Stimulated activated CD8-positive, alpha-beta memory T cell treated with anti-CD3 and anti-CD28 coated beads, Interleukin-15, amount 100 ng/mL, for 1 hour (primary cell): Measurements from ENCODE around the gene TTC34.
"Not testable (repeated sequence)": the region's sequence is repeated elsewhere in the genome, so short reads cannot be mapped to it uniquely, and the experiment has no call there.

Experiments
- DNase-seq: peaks from one replicate; pipeline ENCODE4 v3.0.0-alpha.2; 2020; ENCODE audit warnings: low read depth

The TTC34 gene

GRCh38 chr1:2657909-2658308 is 143.6 kb downstream of the TTC34 start:
- not testable (repeated sequence) for DNase-seq

DNA sequence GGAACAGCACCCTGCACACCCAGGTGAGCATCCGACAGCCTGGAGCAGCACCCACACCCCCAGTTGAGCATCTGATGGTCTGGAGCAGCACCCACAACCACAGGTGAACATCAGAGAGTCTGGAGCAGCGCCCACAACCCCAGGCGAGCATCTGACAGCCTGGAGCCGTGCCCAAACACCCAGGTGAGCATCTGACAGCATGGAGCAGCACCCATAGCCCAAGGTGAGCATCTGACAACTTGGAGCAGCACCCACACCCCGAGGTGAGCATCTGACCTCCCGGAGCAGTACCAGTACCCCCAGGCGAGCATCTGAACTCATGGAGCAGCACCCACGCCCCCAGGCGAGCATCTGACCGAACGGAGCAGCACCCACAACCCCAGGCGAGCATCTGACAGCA is 144.4 kb downstream of the TTC34 start:
- DNase-seq, result not testable (repeated sequence)

DNA sequence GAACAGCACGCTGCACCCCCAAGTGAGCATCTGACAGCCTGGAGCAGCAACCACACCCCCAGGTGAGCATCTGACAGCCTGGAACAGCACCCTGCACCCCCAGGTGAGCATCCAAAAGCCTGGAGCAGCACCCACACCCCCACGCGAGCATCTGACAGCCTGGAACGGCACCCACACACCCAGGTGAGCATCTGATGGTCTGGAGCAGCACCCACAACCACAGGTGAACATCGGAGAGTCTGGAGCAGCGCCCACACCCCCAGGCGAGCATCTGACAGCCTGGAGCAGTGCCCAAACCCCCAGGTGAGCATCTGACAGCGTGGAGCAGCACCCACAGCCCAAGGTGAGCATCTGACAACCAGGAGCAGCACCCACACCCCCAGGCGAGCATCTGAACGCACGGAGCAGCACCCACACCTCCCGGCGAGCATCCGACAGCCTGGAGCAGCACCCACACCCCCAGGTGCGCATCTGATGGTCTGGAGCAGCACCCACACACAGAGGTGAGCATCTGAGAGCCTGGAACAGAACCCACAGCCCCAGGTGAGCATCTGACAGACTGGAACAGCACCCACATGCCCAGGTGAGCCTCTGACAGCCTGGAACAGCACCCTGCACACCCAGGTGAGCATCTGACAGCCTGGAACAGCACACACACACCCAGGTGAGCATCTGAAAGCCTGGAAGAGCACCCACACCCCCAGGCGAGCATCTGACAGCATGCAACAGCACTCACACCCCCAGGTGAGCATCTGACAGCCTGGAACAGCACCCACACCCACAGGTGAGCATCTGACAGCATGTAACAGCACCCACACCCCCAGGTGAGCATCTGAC is 145.7 kb downstream of the TTC34 start:
- DNase-seq, result not testable (repeated sequence)

- not testable (repeated sequence) for DNase-seq
Measured at GRCh38 chr1:2654443-2654948, 147.0 kb downstream of the TTC34 start.

GRCh38 chr1:2653741-2654442 is 147.6 kb downstream of the TTC34 start:
- DNase-seq, result not testable (repeated sequence)

GRCh38 chr1:2652926-2653571 is 148.4 kb downstream of the TTC34 start:
- DNase-seq, result not testable (repeated sequence)

DNA sequence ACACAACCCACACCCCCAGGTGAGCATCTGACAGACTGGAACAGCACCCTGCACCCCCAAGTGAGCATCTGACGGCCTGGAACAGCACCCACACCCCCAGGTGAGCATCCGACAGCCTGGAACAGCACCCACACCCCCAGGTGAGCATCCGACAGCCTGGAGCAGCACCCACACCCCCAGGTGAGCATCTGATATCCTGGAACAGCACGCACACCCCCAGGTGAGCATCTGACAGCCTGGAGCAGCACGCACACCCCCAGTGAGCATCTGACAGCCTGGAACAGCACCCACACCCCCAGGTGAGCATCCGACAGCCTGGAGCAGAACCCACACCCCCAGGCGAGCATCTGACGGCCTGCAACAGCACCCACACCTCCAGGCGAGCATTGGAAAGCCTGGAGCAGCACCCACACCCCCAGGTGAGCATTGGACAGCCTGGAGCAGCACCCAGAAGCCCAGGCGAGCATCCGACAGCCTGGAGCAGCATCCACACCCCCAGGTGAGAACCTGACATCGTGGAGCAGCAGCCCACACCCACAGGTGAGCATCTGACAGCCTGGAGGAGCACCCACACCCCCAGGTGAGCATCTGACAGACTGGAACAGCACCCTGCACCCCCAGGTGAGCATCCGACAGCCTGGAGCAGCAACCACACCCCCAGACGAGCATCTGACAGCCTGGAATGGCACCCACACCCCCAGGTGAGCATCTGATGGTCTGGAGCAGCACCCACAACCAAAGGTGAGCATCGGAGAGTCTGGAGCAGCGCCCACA is 149.2 kb downstream of the TTC34 start:
- DNase-seq, result not testable (repeated sequence)

- no peak for DNase-seq
Measured at GRCh38 chr1:2650967-2651645, 150.4 kb downstream of the TTC34 start.

DNA sequence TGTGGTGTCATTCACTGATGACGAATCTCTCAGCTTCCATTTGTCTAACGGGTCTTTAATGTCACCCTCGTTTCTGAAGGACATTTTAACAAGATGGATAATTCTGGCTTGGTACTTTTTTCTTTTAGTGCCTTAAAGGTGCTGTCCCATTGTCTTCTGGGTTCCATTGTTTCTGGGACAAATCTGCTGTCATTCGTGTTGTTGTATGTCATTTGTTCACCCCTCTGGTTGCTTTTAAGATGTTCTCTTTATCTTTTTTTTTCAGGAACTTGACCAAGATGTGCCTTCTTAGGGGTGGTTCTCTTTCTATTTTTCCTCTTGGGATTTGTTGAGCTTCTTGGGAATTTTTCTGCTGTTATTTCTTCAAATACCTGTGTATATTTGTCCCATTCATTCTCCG is 154.7 kb downstream of the TTC34 start:
- no peak for DNase-seq

- no peak for DNase-seq
Measured at GRCh38 chr1:2645776-2646175, 155.7 kb downstream of the TTC34 start.

GRCh38 chr1:2645143-2645542 is 156.3 kb downstream of the TTC34 start:
- no peak for DNase-seq

DNA sequence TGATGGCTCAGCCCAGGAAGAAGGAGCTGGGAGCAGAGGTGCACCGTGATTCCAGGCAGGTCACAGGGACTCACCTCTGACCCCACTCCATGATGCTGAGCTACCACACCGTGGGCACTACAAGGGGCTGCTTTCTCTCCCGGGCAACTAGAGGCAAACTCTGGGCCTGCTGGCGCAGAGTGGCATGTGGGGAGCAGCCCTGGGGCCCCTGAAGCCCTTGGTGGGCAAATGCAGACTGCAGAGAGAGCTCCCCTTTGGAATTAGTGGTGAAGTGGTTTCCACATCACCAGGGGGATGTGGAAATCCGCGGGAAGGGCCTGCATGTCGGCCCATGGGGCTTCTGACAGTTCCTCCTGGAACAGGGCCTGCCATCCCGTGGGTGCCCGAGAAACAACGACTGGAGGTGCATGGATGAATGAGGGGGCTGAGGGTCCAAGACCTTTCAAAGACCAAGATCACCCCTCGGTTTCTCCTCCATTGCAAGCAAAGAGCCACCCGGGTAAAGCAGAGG is 156.8 kb downstream of the TTC34 start:
- no peak for DNase-seq

DNA sequence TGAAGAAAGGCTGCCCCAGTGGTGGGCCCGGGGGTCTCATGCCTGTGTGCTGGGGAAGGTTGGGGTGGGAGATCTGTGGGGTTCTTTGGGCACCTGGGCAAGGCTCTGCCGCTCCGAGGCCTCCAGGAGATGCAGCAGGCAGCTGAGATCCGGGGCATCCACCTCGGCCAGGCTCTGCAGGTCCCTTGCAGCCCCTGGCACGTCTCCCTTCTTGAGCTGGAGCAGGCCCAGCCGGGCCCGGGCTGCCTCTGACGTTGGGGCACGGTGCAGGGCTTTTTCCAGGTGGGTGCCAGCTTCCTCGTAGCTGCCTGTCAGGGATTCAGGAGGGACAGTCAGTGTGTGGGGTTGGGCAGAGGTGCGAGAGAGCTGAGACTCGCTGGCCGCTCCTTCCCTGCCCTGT is 157.3 kb downstream of the TTC34 start:
- DNase-seq, result no peak

DNA sequence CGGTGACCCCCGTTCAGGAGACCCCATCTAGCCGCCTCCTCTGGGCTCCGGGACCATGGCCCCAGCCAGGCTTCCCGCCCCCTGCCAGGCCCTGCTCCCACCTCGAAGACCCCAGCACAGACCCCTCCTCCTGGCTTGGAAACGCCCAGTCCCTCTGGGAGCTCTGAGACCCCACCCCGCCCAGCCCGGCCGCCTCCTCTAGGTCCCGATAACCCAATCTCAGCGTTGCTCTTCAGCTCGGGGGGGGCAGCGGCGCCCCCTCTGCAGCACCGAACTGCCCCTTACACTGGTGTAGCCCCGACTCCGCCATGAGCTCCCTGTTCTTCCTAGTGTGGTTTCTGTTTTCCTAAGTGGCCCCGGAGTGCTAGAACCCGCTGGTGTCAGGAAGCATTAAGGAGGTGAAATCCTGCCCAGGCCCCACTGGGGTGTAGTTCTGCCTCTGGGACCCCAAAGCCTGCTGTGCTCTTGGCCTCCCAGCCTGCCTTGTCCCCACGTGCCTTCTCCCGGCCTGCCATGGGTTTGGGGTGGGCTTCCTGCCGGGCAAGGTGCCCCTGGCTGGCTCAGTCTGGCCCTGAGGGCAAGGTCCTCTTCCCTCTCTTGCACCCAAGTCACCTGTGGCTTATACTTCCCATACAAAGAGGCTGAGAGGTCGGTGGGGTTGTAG is 157.9 kb downstream of the TTC34 start:
- DNase-seq, result no peak

DNA sequence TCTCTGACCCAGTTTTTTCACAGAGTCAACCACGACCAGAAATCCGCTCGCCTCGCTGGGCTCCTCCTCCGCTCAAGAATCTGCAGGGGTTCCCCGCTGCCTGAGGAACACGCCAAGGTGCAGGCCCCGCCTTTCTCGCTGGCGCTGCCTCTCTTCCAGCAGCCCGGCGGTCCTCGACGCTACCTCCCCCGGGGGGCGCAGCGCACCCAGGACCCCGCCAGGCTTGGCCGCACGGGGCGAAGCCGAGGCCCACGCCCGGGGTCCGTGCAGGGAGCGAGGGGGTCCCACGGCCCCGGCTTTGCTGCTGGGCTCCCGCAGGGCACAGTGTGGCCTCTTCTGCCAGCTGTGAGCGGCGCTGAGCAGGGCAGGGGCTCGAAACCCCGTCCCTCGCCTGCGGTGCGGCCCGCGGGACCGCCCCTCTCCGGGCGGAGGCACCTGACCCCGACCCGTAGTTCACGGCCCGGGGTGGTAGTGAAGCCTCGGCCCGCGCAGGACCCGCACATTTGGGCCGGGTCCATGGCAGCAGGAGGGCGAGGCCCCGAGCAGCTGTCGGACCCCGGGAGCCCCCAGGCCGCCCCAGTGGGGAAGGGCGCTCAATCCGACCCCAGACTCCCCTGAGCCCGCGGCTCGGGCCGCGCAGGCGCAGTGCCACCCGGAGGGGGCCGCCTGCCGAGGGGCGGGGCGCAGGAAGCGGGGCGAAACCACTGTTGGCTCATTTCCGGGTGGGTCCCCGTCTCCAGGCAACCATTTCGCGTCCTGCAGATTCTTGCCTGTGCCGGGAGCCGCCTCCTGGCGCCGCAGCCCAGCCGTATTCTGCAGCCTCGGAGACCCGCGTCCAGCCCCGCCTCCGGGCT is 158.7 kb downstream of the TTC34 start:
- peak; percentile 86 for DNase-seq

DNA sequence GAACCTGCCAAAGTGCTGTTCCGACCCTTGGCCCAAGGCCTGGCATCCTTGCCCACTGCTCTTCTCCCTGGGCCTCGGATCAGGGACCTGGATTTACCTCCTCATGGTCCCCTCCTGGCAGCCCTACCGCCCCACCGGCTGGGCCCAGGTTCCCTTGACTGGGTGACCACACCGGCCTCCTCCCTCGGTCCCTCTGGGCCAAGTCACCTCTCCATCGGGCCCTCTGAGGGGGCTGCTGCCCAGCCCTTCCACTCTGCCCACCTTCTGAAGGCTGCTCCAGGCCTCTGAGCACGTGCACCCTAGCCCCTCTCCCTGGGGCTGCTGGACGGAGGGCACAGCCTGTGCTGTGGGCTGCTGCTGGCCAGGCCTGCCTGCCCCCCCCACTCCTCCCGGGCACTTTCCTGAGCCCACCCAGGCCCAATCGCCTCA is 159.3 kb downstream of the TTC34 start:
- no peak for DNase-seq

- no peak for DNase-seq
Measured at GRCh38 chr1:2641381-2642130, 159.9 kb downstream of the TTC34 start.

DNA sequence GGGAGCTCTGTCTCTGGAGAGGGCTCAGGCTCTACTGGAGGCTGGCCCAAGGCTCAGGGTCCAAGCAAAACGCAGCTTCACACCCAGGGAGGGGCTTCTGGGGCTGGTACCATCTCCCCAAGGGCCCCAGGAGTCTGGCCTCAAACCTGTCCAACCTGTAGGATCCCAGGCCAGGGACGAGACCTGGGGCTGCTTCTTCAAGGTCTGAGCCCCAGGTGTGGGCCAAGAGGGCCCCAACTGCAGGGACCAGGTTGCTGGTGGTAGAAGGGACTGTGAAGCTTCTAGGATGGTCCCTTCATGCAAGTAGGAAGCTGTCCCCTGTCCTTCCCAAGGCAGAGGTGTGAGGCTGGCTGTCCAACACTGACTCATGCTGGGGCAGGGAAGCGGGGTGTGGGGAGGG is 160.9 kb downstream of the TTC34 start:
- no peak for DNase-seq
